Peyer's patch (tissue), 4 donors: Measurements from ENCODE around the gene SLC4A1AP.

ENCODE experiments used
- CTCF ChIP-seq, 6 experiments: fragments of 450-650 bp in 4 of 6; fragments of 200-600 bp in 2 of 6; sonication (generic) in 1 of 6; IDR thresholded peaks; one replicate each; pipeline ENCODE4 v1.5.1; 2017 to 2019; ENCODE audit warnings: antibody characterized with exemption in 6 of 6, mild to moderate bottlenecking in 3 of 6, moderate library complexity in 1 of 6
- POLR2A ChIP-seq, 2 donors: fragments of 450-650 bp; IDR thresholded peaks; one replicate each; pipeline ENCODE4 v1.5.1; 2017; ENCODE audit warnings: antibody characterized with exemption in 2 of 2, mild to moderate bottlenecking in 2 of 2, moderate library complexity in 2 of 2

GRCh38 chr2:27736031-27736889 lies 72.6 kb downstream of the SLC4A1AP start:
- TF ChIP-seq CTCF (IDR thresholded peaks at IDR 0.05) (no peak), POLR2A (IDR thresholded peaks at IDR 0.05) (no peak)
